ENCODE results near the gene SYT3.

The SYT3 gene

DNA sequence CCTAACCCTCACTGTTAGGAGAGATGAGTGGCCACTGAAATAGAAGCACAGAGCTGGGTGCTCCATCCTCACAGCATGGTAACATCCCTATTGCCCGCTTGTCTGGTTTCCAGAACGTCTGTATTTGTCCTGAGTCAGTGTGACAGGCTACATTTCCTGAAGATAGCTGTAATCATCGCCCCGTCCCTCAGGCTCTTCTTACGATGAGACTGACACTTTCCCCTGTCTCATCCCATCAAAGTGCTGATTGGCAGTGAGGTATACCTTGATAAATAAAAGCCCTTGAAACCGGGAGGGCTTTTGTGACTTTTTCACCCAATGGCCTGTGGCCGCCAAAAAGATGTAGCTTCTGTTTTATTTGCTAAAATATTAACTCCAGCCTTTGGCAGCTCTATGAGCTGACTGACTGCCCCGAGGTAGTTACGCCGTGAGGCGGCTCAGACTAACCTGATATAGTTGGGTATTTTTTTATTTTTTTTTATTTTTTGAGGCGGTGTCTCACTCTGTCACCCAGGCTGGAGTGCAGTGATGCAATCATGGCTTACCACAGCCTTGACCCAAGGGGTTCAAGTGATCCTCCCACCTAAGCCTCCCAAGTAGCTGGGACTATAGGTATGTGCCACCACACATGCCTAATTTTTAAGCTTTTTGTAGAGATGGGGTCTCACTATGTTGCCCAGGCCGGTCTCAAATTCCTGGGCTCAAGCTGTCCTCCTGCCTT lies 65.8 kb downstream of the SYT3 start:
- H3K36me3 ChIP-seq (ENCODE audit: control insufficient read depth, insufficient read depth, low read length) = no peaks in the 10 kb centered on the region
- no peaks in the 10 kb centered on the region for H3K27me3 ChIP-seq (replicated peaks; ENCODE audit: control insufficient read depth, insufficient read depth, low read length, poor library complexity, severe bottlenecking)

More for the DNA sequence above, 65.8 kb downstream of the SYT3 start:
- Histone ChIP-seq H3K27ac (ENCODE audit: insufficient read depth, low read length, poor library complexity, severe bottlenecking) (no peak overlapping the region), H3K4me1 (ENCODE audit: control insufficient read depth, insufficient read depth, low read length, poor library complexity, severe bottlenecking) (no peaks in the 10 kb centered on the region), H3K4me3 (ENCODE audit: insufficient read depth, low read depth, low read length, poor library complexity, severe bottlenecking) (no peak overlapping the region), H3K9me3 (ENCODE audit: control insufficient read depth, low read length) (no peaks in the 10 kb centered on the region)
- no peak for DNase-seq

Data from effector memory CD4-positive, alpha-beta T cell (primary cell).